GM19452 (cell line): ENCODE measurements around the gene TSPEAR.

ENCODE experiments used
- ATAC-seq: cut with Tn5 transposase; IDR thresholded peaks from one replicate; pipeline ENCODE4 v1.9.1; 2021; ENCODE audit not compliant: unreplicated experiment

The TSPEAR gene

DNA sequence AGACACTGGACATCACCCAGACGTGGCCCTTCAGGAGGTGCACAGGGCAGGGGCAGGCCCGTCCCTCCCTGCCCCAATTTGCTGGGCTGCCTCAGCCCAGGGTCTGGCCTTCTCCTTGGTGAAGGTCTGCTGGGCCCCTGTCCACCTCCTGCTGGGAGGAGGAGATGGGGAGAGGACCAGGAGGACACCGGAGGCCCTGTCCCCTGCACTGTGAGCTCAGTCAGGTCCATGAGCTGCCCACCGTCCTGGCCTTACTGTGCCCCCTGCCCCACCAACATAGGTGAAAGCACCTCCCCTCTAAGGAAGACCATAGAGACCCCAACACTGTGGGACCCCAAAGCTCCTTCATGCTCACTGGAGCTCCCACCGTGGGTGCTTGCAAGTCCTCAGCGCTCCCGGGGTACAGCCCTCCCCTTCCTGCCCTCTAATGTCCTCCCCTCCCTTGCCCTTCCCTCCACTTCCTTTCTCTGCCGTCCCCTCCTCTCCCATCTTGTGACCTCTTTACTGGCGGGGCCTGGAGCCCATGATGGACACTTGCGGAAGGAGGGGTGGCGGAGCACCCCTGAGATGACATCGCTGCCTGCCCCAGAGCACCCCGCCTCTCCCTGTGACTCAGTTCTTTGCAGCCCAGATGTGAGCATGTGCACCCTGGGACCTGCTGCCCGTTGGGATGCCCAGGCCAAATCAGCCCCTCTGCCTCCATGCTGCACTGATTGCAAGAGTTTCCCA is 251.5 kb downstream of the TSPEAR start:
- no peak for ATAC-seq

DNA sequence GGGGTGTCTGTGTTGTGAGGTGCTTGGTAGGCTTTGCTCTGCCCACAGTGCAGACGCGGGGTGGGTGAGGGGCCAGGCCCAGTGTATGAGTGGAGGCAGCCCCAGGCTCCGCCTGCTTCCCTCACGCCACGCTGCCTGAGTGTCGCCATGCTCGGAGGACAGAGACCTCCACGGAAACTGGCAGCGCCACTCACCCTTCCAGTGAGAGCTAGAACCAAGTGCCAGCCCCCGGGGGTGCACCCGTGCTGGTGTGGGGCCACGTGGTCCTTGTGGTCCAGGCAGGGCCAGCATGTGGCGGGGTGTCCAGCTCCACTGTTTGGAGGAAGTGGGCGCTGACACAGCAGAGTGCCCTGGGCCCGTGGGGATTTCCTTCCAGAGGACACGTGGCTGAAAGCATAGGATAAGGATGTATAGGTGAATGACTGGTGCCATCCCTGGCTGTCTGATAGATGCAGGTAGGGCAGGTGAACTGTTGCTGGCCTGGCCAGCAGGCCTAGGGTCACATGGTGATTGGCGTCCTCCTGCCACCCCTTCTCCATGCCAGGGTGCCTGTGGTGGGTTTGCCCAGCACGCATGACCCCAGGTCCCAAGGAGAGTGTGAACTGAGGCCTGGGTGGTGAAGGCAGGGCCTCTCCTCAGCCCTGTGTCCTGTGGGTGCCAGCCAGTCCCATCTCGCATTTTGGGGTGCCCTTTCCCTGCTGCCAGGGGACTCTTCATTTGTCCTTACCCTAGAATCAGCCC is 252.2 kb downstream of the TSPEAR start:
- no peak for ATAC-seq

DNA sequence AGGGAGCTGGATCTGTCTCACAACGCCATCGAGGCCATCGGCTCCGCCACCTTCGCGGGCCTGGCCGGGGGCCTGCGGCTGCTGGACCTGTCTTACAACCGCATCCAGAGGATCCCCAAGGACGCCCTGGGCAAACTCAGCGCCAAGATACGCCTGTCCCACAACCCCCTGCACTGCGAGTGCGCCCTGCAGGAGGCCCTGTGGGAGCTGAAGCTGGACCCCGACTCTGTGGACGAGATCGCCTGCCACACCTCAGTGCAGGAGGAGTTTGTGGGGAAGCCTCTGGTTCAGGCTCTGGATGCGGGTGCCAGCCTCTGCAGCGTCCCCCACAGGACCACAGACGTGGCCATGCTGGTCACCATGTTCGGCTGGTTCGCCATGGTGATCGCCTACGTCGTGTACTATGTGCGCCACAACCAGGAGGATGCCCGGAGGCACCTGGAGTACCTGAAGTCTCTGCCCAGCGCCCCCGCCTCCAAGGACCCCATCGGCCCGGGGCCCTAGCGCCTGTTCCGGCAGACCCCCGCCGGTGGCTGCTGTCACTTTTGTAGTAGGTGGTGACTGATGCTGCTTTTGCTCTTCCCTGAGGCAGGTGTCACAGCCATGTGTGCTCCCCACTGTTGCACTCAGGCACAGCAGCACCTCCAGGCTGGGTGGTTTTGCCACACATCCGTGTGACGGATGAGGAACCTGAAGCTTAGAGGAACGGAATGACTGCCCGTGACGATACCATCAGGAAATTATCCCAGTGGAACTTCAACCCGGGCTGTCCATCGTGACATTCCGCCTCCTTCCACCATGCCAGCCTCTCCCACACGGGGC is 254.2 kb downstream of the TSPEAR start:
- no peak for ATAC-seq

DNA sequence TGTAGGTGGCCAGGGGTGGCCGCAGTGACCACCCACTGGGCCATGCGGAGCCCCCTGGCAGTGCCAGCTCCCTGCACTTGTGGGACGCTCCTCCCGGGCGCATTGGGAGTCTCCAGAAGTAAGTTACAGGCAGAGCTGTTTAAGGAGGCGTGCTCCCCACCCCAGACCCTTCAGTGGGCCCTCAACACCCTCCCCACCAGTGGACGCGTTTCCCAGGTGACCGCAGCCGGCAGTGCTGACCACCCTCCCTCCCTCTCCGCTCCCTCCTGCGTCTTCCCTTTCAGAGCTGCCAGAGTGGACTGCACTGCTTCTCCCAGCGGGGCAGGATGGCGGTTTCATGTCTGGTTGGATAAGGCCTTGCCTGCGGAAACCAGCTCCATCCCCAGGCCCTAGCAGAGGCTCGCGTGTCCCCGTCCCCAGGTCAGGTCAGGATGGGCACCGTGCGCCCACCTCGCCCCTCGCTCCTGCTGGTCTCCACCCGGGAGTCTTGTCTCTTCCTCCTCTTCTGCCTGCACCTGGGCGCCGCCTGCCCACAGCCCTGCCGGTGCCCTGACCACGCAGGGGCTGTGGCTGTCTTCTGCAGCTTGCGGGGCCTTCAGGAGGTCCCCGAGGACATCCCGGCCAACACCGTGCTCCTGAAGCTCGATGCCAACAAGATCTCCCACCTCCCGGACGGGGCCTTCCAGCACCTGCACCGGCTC is 255.0 kb downstream of the TSPEAR start:
- ATAC-seq = peak; percentile 10

DNA sequence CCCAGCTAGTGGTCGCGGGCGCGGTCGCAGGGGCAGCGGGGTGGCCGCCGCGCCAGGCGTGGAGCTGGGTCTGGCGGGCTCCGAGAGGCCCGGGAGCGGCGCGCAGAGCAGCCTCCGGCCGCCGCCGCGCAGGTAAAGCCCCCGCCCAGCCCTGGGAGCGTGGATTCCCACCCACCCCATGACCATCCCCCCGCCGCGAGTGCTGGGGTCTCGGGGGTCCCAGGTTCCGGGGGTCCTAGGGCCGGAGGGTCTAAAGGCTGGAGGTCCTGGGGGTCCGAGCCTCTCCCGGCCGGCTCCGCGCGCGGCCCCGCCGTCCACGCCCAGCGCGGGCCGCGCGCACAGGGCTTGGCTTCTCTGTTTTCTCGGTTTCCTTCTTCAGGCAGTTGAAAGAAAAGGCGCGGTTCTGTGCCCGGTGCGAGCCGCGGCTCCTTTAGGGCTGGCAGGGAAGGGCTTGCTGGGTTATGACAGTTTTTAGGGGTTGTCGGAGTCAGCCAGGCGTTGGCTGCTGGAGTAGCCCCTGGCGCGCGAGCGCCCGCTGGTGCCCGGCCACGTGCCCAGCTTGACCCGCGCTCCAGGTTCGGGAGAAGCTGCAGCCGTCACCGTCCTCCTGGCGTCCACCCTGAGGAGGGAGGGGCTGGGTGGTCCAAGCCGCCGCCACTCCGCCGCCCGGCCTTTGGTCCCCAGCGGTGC is 255.7 kb downstream of the TSPEAR start:
- ATAC-seq = peak; percentile 35

DNA sequence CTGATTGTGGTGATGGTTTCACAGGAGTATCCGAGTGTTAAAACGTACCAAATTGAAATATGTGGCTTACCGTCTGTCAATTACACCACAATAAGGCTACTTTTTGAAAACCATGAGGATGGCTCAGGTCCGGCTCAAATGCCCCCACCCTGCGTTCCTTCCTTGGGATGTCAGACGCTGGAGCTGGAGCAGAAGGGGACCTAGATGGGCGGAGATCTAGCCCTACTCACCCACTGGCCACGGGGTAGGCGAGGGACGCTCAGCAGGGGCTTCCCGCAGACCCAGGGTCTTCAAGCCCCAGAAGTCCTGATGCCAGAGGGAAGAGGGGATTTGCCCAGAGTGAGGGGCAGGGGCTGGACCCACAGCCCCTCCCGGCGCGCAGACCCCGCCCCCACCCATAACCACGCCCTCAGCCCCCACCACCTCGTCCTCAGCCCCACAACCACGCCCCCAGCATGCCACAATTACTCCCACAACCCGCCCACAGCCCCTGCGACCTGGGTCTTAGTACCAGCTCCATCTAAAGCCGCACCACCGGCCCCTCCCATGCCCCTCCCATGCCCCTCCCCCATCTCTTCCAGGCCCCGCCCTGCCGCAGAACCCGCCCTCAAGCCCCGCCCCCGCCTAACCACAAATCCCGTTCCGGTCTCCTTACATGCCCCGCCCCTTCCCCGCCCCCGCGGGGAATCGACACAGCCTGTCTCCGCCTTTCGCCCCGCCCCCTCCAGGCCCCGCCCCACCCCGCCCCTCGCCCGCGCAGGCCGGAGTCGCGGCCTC is 256.4 kb downstream of the TSPEAR start, which contains the start of gene LRRC3:
TSS of gene LRRC3 (plus strand) at position 764 of the 777 bp plus-strand sequence. CDS start 1,135 bp downstream, outside the sequence.
- peak; percentile 54 for ATAC-seq

DNA sequence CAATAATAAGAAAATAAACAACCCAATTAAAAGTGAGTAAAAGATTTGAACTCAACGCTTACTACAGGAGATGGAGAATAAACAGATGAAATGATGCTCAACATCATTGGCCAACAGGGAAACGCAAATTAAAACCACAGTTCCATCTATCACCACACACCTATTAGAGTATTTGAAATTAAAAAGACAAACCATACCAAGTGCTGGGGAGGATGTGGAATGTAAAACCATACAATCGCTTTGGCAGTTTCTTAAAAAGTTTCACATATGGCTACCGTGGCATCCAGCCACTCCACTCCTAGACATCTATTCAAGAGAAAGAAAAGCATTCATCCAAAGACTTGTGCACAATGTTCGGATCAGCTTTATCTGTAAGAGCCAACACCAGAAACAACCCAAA is 257.3 kb downstream of the TSPEAR start:
- ATAC-seq = no peak

DNA sequence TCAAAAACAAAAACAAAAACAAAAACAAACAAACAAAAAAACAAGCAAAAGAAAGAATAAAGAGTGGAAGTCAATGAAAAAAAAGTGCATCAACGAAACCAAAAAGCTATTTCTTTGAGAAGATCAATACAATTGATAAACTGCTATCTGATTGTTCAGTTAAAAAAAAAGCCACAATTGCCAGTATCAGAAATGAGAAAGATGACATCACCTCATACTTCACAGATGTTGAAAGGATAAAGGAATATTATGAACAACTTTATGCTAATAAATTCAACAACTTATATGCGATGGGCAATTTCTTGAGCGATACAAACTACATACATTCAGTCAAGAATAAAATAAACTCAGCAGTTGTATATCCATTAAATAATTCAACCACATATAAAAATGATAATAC is 258.3 kb downstream of the TSPEAR start:
- ATAC-seq = no peak

DNA sequence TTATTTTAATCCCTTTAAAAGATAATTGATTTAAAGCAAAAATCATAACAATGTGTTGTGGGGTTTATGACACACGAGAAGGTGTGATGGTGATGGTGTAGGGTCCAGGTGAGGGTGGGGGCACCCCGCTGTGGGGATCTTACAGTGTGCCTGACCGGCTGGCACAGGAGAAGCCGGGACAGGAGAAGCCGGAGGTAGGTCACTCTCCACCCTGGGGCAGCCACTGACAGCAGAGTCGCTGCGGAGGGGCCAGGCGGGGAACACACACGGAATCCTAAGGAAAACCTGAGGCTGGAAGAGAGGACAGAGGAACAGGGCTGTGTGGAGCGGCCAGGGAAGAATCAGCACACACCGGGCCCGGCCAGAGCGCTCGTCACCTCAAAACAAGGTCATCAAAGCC is 260.4 kb downstream of the TSPEAR start:
- no peak for ATAC-seq

DNA sequence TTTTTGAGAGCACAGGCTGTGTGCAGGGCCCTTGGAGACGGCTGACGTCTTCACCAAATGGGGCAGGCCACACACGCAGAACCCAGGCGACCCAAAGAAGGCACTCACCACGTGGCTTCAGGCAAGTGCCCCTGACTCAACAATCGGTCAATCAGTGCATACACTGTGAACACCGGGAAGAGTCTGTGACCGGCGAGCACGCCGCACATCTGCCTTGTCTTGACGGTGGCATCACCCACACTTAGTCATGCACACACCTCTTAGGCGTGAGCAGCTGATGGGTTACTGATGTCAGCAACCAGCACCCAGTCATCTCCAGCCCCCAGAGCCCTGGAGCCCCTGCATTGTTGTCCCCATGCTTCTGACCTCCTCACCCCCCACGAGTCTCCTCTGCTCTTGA is 261.0 kb downstream of the TSPEAR start:
- no peak for ATAC-seq

DNA sequence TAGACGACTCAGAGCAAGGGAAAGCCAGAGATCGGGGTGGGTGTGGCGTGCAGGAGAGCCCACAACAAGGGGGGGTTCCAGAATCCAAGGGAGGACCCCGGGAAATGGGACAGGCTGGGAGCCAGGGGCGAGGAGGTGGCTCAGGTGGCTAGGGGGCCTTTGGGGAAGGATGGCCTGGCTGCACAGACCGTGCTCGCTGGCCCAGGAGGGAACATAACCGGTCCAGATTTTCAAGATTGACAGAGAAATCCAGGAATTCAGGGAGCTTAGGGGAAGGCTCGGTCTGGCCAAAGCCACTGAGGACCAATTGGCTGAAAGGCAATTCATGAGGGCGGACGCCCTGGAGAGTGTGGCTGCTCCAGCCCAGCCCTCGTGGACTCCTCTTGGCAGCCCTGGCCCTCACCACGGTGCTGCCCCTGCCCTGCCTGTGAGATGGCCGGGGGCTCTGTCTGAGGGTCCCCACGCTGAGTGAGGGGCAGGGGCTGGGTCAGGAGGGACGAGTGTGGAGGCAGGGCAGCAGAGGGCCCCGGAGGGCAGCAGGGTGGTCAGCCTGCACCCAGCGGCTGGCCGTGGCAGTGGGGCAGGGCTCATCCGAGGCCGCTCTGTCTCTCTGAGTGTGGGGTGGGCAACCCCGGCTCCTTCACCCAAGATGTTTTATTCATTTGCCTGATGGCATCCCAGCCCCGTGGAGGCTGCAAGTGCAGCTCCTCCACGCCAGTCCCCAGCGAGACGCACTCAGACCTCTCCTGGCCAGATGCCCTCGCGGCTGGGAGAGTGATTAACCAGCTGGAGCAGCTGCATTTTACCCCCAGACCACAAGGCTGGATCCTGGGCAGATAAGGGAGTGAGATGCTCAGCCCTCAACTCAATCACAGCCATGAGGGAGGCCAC is 261.7 kb downstream of the TSPEAR start:
- no peak for ATAC-seq

DNA sequence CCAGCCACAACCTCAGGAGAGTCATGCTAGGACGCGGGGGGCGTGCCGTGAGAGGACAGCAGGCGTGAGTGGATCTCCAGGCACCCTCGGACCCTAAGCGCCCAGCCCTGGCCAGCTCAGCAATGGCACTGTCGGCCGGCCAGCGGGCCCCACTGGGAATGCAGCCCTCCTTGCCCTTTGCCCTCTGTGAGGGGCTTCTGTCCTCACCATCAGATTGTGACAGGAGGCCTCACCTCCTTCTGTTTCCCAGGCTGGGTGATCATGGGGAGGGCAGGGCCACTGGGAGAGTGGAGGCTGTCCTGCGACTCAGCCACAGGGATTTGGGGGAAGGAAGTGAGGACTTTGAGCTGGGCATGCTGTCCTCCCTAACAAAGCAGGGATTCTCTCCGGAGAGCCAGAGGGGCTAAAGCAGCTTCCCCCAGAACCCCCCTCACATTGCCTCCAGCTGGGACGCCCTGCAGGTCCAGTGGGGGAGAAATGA is 262.7 kb downstream of the TSPEAR start:
- ATAC-seq = no peak
